H1 (cell line): ENCODE results near the gene SLC25A26. TPM values are rescaled to one million over a fixed set of nuclear protein-coding genes. Genes with fewer than 3 reads are reported as not detected.
A peak's percentile ranks its signal among the peaks of the same experiment; 100 is the strongest.

Source experiments
- CTCF ChIA-PET: fragments of 300-600 bp; sonication (Branson Sonifier 250); formaldehyde crosslinking; loops from one replicate; lab custom pipeline; 2021; ENCODE audit not compliant: partially characterized antibody; lab: Charles Lee
- POLR2A ChIA-PET: fragments of 300-600 bp; sonication (Branson Sonifier 250); formaldehyde crosslinking; loops from one replicate; lab custom pipeline; 2021; ENCODE audit warnings: inconsistent platforms; ENCODE audit not compliant: partially characterized antibody; lab: Charles Lee
- DNase-seq, 2 experiments: peaks; one replicate each; pipeline versions ENCODE4 v3.0.0 to v3.0.0-alpha.2; 2010 to 2022; ENCODE audit warnings: low spot score in 2 of 2, low read depth in 1 of 2, mixed read lengths in 1 of 2
- FAIRE-seq: peaks from 2 replicates; lab custom pipeline; 2011; peaks lifted over from hg19 to GRCh38; lab: Jason Lieb, UNC
- H2AFZ ChIP-seq: 2 replicates; pipeline ENCODE4 v1.8.1; 2012; ENCODE audit warnings: low read length, inconsistent platforms
- H2AK5ac ChIP-seq: 2 replicates; pipeline ENCODE4 v1.6.1; 2013; ENCODE audit warnings: low read depth, low read length
- H2BK120ac ChIP-seq: replicated peaks from 2 replicates; pipeline ENCODE3; 2013; ENCODE audit warnings: low read depth, low read length, inconsistent platforms
- H2BK12ac ChIP-seq: 2 replicates; pipeline ENCODE4 v1.6.1; 2013; ENCODE audit warnings: low read depth, low read length
- H2BK15ac ChIP-seq: 2 replicates; pipeline ENCODE4 v1.6.1; 2013; ENCODE audit warnings: low read length
- H2BK20ac ChIP-seq: 2 replicates; pipeline ENCODE4 v1.6.1; 2013; ENCODE audit warnings: low read length
- H2BK5ac ChIP-seq: 2 replicates; pipeline ENCODE4 v1.6.1; 2013; ENCODE audit warnings: low read depth, low read length
- H3K14ac ChIP-seq: 2 replicates; pipeline ENCODE4 v1.6.1; 2013; ENCODE audit warnings: inconsistent platforms; ENCODE audit not compliant: insufficient read length
- H3K18ac ChIP-seq: 2 replicates; pipeline ENCODE4 v1.6.1; 2013; ENCODE audit warnings: low read length; ENCODE audit errors: extremely low read depth
- H3K23ac ChIP-seq: 2 replicates; pipeline ENCODE4 v1.6.1; 2013; ENCODE audit warnings: inconsistent platforms; ENCODE audit not compliant: insufficient read length
- H3K23me2 ChIP-seq: 2 replicates; pipeline ENCODE4 v1.6.1; 2013; ENCODE audit warnings: low read depth, low read length
- H3K27ac ChIP-seq: 2 replicates; pipeline ENCODE4 v1.6.1; 2011; ENCODE audit warnings: low read depth, low read length, inconsistent platforms
- H3K27me3 ChIP-seq, 4 experiments: replicated peaks in 1 of 4; 1 replicate in 1 of 4; 2 replicates in 3 of 4; pipeline versions ENCODE4 v1.6.1 to v1.8.1; 2011 to 2013; ENCODE audit warnings: low read length in 3 of 4, mild to moderate bottlenecking in 3 of 4, inconsistent platforms in 2 of 4, mixed read lengths in 2 of 4, moderate library complexity in 1 of 4; ENCODE audit not compliant: control insufficient read depth in 3 of 4, insufficient read depth in 3 of 4; ENCODE audit errors: extremely low read depth in 1 of 4
- H3K36me3 ChIP-seq, 4 experiments: 2 replicates each; pipeline versions ENCODE4 v1.6.1 to v1.8.1; 2011 to 2013; ENCODE audit warnings: mild to moderate bottlenecking in 4 of 4, low read length in 3 of 4, moderate library complexity in 2 of 4, control low read depth in 1 of 4, inconsistent platforms in 1 of 4; ENCODE audit not compliant: insufficient read depth in 4 of 4, control insufficient read depth in 2 of 4
- H3K4ac ChIP-seq: replicated peaks from 2 replicates; pipeline ENCODE3; 2013; ENCODE audit warnings: low read length, low read depth, mixed read lengths, inconsistent platforms; ENCODE audit not compliant: insufficient read length
- H3K4me1 ChIP-seq, 4 experiments: replicated peaks in 1 of 4; 1 replicate in 1 of 4; 2 replicates in 3 of 4; pipeline versions ENCODE4 v1.6.1 to v1.8.1; 2011 to 2013; ENCODE audit warnings: low read length in 3 of 4, inconsistent platforms in 2 of 4, mixed read lengths in 1 of 4; ENCODE audit not compliant: insufficient read depth in 4 of 4, control insufficient read depth in 3 of 4
- H3K4me2 ChIP-seq, 2 experiments: 2 replicates each; pipeline versions ENCODE4 v1.6.1 to v1.8.1; 2011 to 2013; ENCODE audit warnings: low read depth in 2 of 2, low read length in 2 of 2, control low read depth in 1 of 2, inconsistent platforms in 1 of 2, mild to moderate bottlenecking in 1 of 2; ENCODE audit not compliant: insufficient read depth in 1 of 2
- H3K4me3 ChIP-seq, 4 experiments: fragments of 200-600, 300-600 bp in 1 of 4; sonication (generic), shearing (Covaris generic), sonication (Bioruptor Twin) in 1 of 4; 2 replicates each; pipeline versions ENCODE4 v1.5.1 to v1.8.1; 2011 to 2016; ENCODE audit warnings: low read length in 4 of 4, low read depth in 3 of 4, control low read depth in 2 of 4, inconsistent platforms in 2 of 4, mild to moderate bottlenecking in 2 of 4, mixed read lengths in 1 of 4, moderate library complexity in 1 of 4; ENCODE audit not compliant: insufficient read depth in 2 of 4; ENCODE audit errors: extremely low read depth in 1 of 4
- H3K56ac ChIP-seq: replicated peaks from 2 replicates; pipeline ENCODE3; 2013; ENCODE audit warnings: low read depth, mild to moderate bottlenecking, mixed read lengths, low read length, inconsistent platforms; ENCODE audit not compliant: insufficient read length
- H3K79me1 ChIP-seq: 2 replicates; pipeline ENCODE4 v1.6.1; 2013; ENCODE audit warnings: low read depth, low read length, control low read depth
- H3K79me2 ChIP-seq, 2 experiments: 2 replicates each; pipeline versions ENCODE4 v1.6.1 to v1.8.1; 2012 to 2013; ENCODE audit warnings: low read length in 2 of 2, mild to moderate bottlenecking in 2 of 2, inconsistent platforms in 1 of 2; ENCODE audit not compliant: insufficient read depth in 2 of 2, control insufficient read depth in 1 of 2
- H3K9ac ChIP-seq, 4 experiments: replicated peaks in 1 of 4; 1 replicate in 1 of 4; 2 replicates in 3 of 4; pipeline versions ENCODE4 v1.6.1 to v1.8.1; 2011 to 2013; ENCODE audit warnings: low read depth in 3 of 4, low read length in 3 of 4, control low read depth in 2 of 4, mild to moderate bottlenecking in 2 of 4, moderate library complexity in 2 of 4, inconsistent platforms in 1 of 4; ENCODE audit errors: extremely low read depth in 1 of 4
- H3K9me3 ChIP-seq, 2 experiments: 2 replicates each; pipeline versions ENCODE4 v1.6.1 to v1.8.1; 2012 to 2013; ENCODE audit warnings: mild to moderate bottlenecking in 2 of 2, moderate library complexity in 2 of 2, control low read depth in 1 of 2, inconsistent platforms in 1 of 2, low read depth in 1 of 2, low read length in 1 of 2, mixed read lengths in 1 of 2; ENCODE audit not compliant: insufficient read depth in 2 of 2
- H4K20me1 ChIP-seq, 2 experiments: replicated peaks in 1 of 2; 2 replicates each; pipeline versions ENCODE3 to v1.8.1; 2011 to 2013; ENCODE audit warnings: inconsistent platforms in 2 of 2, low read length in 2 of 2, mild to moderate bottlenecking in 1 of 2; ENCODE audit not compliant: insufficient read depth in 2 of 2, control insufficient read depth in 1 of 2
- H4K5ac ChIP-seq: 2 replicates; pipeline ENCODE4 v1.6.1; 2013; ENCODE audit warnings: low read length, low read depth, mixed read lengths, inconsistent platforms; ENCODE audit not compliant: insufficient read length
- H4K8ac ChIP-seq: 2 replicates; pipeline ENCODE4 v1.8.0; 2013; ENCODE audit warnings: mild to moderate bottlenecking, moderate library complexity, low read length, inconsistent platforms; ENCODE audit not compliant: insufficient read depth; ENCODE audit errors: extremely low read depth
- H4K91ac ChIP-seq: replicated peaks from 2 replicates; pipeline ENCODE3; 2013; ENCODE audit warnings: low read length, mixed read lengths, inconsistent platforms; ENCODE audit not compliant: insufficient read length
- BACH1 ChIP-seq: IDR thresholded peaks from 2 replicates; pipeline ENCODE4 v1.6.1; 2012; ENCODE audit warnings: low read length, improper control_type of control experiment
- BCL11A ChIP-seq, 2 experiments: IDR thresholded peaks; one replicate each; pipeline ENCODE4 v1.6.1; 2011; ENCODE audit warnings: low read depth in 2 of 2, low read length in 2 of 2, mild to moderate bottlenecking in 2 of 2
- BRCA1 ChIP-seq: IDR thresholded peaks from 2 replicates; pipeline ENCODE4 v1.6.1; 2012; ENCODE audit warnings: low read depth, low read length, improper control_type of control experiment
- CHD2 ChIP-seq: IDR thresholded peaks from 2 replicates; pipeline ENCODE4 v1.6.1; 2012; ENCODE audit warnings: low read length, improper control_type of control experiment
- EZH2 ChIP-seq: fragments of 200-600 bp; sonication (generic); IDR thresholded peaks from 2 replicates; pipeline ENCODE4 v1.7.1; 2012; ENCODE audit warnings: low read depth, mild to moderate bottlenecking, moderate library complexity, low read length, inconsistent platforms; ENCODE audit not compliant: severe bottlenecking
- HDAC6 ChIP-seq: IDR thresholded peaks from one replicate; pipeline ENCODE4 v1.7.1; 2012; ENCODE audit warnings: low read depth, mild to moderate bottlenecking, inconsistent platforms, low read length, moderate library complexity
- KDM4A ChIP-seq: IDR thresholded peaks from one replicate; pipeline ENCODE4 v1.7.1; 2012; ENCODE audit warnings: low read depth, mild to moderate bottlenecking, moderate library complexity, low read length, inconsistent platforms; ENCODE audit not compliant: severe bottlenecking
- PHF8 ChIP-seq: fragments of 200-600 bp; sonication (generic); conservative IDR thresholded peaks from 2 replicates; pipeline ENCODE4 v1.7.1; 2012; ENCODE audit warnings: low read depth, mild to moderate bottlenecking, inconsistent platforms, low read length, moderate library complexity
- POLR2AphosphoS5 ChIP-seq: IDR thresholded peaks from 2 replicates; pipeline ENCODE4 v1.6.1; 2011; ENCODE audit warnings: low read depth, low read length
- RXRA ChIP-seq: IDR thresholded peaks from 2 replicates; pipeline ENCODE4 v1.6.1; 2011; ENCODE audit warnings: low read depth, mild to moderate bottlenecking, low read length, moderate library complexity; ENCODE audit not compliant: insufficient read depth
- SRF ChIP-seq: IDR thresholded peaks from 2 replicates; pipeline ENCODE4 v1.6.1; 2011; ENCODE audit warnings: mild to moderate bottlenecking, low read depth, low read length, moderate library complexity
- TEAD4 ChIP-seq: IDR thresholded peaks from 2 replicates; pipeline ENCODE4 v1.6.1; 2012; ENCODE audit warnings: low read depth, low read length, inconsistent platforms, mixed read lengths
- WGBS, 2 experiments: shearing (Covaris generic) in 1 of 2; methylation state at CpG; one replicate each; pipeline versions ENCODE4 v1.1.6 to v1.1.7; 2013 to 2015; ENCODE audit warnings: low lambda C conversion rate in 2 of 2, mixed read lengths in 2 of 2, inconsistent platforms in 1 of 2, low coverage in 1 of 2, missing lambda C conversion rate in 1 of 2; ENCODE audit not compliant: insufficient replicate concordance in 2 of 2, insufficient coverage in 1 of 2, insufficient read length in 1 of 2; ENCODE audit errors: extremely low coverage in 1 of 2, missing lambda C conversion rate in 1 of 2; 5-methylcytosine and 5-hydroxymethylcytosine counted together
- polyA plus RNA-seq, 7 experiments: library from polyadenylated mRNA; depleted of rRNA in 3 of 7; stranded (reverse) in 5 of 7; unstranded in 2 of 7; fragments of >200 nt in 5 of 7; fragments of 200-250 nt in 2 of 7; gene quantifications; 1 replicate in 5 of 7; 2 replicates in 1 of 7; 4 replicates in 1 of 7; pipeline versions ENCODE4 v1.2.1 to v1.2.3, GENCODE V29; 2011 to 2013; ENCODE audit warnings: missing spikeins in 2 of 7, mixed read lengths in 2 of 7
- total RNA-seq: library from RNA; stranded (reverse); fragmentation: NEBNext Ultra II Directional; extraction: Animal tissue kit (Norgen Biotek cat#: 25700); gene quantifications from 2 replicates; pipeline ENCODE4 v1.2.1, GENCODE V29; 2021
- TF ChIP-seq, protein P1 (sequence below): IDR thresholded peaks from 2 replicates; pipeline ENCODE4 v1.6.1; 2012; ENCODE audit warnings: low read length, inconsistent platforms

The SLC25A26 gene
- total and polyA plus RNA-seq, 2 of the 8 experiments (the other 6 are each of a cell fraction or from before 2014, with no cell fraction given), result 30.0 to 37.0 TPM

DNA sequence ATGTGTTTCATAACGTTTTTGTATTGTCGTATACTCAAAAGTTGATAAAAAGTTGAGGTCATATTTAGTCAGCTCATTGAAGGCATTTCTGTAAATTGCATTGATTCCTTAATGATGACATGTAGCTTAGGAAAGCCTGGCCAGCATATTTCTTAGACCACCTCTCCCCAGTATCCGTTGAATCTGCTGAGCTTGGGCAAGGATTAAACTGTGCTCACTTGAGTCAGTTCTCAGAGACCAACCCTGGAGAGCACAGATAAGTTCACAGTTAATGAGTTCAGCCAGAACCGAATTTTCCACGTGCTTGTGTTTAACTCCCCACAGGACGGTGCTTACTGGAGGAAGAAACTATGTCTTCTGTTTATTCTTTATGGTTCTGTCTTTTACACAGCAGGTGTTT, 132.7 kb downstream of the SLC25A26 start:
- Histone ChIP-seq H3K4me3 (no peak overlapping the region), H3K27me3 (no peaks in the 10 kb centered on the region), H2AK5ac (no peak overlapping the region), H2BK20ac (no peak overlapping the region), H3K4me1 (peaks cover 0 to 8% (median 2%) of the 10 kb centered on the region in 4 experiments; a peak in 2 of 7 replicates), H4K8ac (no peak overlapping the region), H4K5ac (no peak overlapping the region), H3K36me3 (no peaks in the 10 kb centered on the region), H2BK120ac (no peak overlapping the region), H3K23me2 (no peaks in the 10 kb centered on the region), H2BK15ac (no peak overlapping the region), H3K23ac (no peak overlapping the region), H4K91ac (no peak overlapping the region), H3K9ac (no peak overlapping the region), H3K18ac (no peak overlapping the region), H3K79me1 (no peaks in the 10 kb centered on the region), H3K27ac (no peak overlapping the region), H3K4me2 (no peak overlapping the region), H3K56ac (no peak overlapping the region), H2BK5ac (no peak overlapping the region), H3K79me2 (no peaks in the 10 kb centered on the region), H3K4ac (no peak overlapping the region), H2AFZ (no peak overlapping the region), H3K14ac (no peak overlapping the region), H3K9me3 (no peaks in the 10 kb centered on the region), H4K20me1 (no peaks in the 10 kb centered on the region), H2BK12ac (no peak overlapping the region)
- whole genome bisulfite sequencing, 2 experiments, result 83% methylated on average over 6 of the region's 6 CpGs; no CpG with 5 or more reads in 1 of the 2 experiments
- no peak for TF ChIP-seq PHF8
- no peak for TF ChIP-seq TEAD4
- no peak for TF ChIP-seq BRCA1
- no peak for TF ChIP-seq RXRA
- TF ChIP-seq BCL11A (IDR thresholded peaks at IDR 0.05; ENCODE audit: low read depth in 2 of 2, low read length in 2 of 2), result no peak
- no peak for TF ChIP-seq CHD2
- TF ChIP-seq BACH1, result no peak
- no peak for TF ChIP-seq EZH2
- no peak for TF ChIP-seq SRF
- TF ChIP-seq, protein P1, sequence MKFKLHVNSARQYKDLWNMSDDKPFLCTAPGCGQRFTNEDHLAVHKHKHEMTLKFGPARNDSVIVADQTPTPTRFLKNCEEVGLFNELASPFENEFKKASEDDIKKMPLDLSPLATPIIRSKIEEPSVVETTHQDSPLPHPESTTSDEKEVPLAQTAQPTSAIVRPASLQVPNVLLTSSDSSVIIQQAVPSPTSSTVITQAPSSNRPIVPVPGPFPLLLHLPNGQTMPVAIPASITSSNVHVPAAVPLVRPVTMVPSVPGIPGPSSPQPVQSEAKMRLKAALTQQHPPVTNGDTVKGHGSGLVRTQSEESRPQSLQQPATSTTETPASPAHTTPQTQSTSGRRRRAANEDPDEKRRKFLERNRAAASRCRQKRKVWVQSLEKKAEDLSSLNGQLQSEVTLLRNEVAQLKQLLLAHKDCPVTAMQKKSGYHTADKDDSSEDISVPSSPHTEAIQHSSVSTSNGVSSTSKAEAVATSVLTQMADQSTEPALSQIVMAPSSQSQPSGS, result no peak
- TF ChIP-seq POLR2AphosphoS5, result no peak
- TF ChIP-seq KDM4A, result no peak
- TF ChIP-seq HDAC6, result no peak
- ChIA-PET CTCF (interaction anchor here (0.6 to 2.6 kb wide), 8 partner anchors 14 to 104 kb away, joined by 3 to 15 read pairs (median 4); no protein-coding TSS in a partner anchor), POLR2A (interaction anchor here (0.6 kb wide), 1 partner anchor 19 kb away, joined by 3 read pairs; no protein-coding TSS in a partner anchor)
- FAIRE-seq (peak; percentile 72), DNase-seq (no peak)
